ENCODE measurements around the gene CLN5. TPM values are rescaled to one million over a fixed set of nuclear protein-coding genes. Genes with fewer than 3 reads are reported as not detected.

The CLN5 gene
- total RNA-seq, 1 donor from 2014 or later: 43.3 TPM

- Mint-ChIP-seq H3K4me3 (ENCODE audit: unreplicated experiment) (no peak overlapping the region), H3K9me3 (ENCODE audit: unreplicated experiment) (no peaks in the 10 kb centered on the region), H3K27ac (ENCODE audit: unreplicated experiment) (no peak overlapping the region), H3K4me1 (ENCODE audit: unreplicated experiment) (peaks cover under 1% of the 10 kb centered on the region), H3K27me3 (ENCODE audit: unreplicated experiment) (peaks cover 34% of the 10 kb centered on the region), H3K36me3 (ENCODE audit: unreplicated experiment) (no peaks in the 10 kb centered on the region)
- no peak for TF ChIP-seq CTCF (IDR thresholded peaks at IDR 0.05)
- DNase-seq (ENCODE audit: extremely low spot score, unreplicated experiment): no peak
These were observed 41.8 kb upstream of the CLN5 start for GRCh38 chr13:76950101-76950500.

GRCh38 chr13:76953968-76954367, 37.9 kb upstream of the CLN5 start:
- Mint-ChIP-seq H3K4me1 (ENCODE audit: unreplicated experiment) (no peaks in the 10 kb centered on the region), H3K4me3 (ENCODE audit: unreplicated experiment) (no peak overlapping the region), H3K9me3 (ENCODE audit: unreplicated experiment) (peaks cover 4% of the 10 kb centered on the region), H3K27me3 (ENCODE audit: unreplicated experiment) (peaks cover 39% of the 10 kb centered on the region), H3K36me3 (ENCODE audit: unreplicated experiment) (no peaks in the 10 kb centered on the region), H3K27ac (ENCODE audit: unreplicated experiment) (no peak overlapping the region)
- DNase-seq (ENCODE audit: extremely low spot score, unreplicated experiment): no peak
- TF ChIP-seq CTCF (IDR thresholded peaks at IDR 0.05): no peak

- H3K27ac Mint-ChIP-seq (ENCODE audit: unreplicated experiment): no peak overlapping the region
- H3K36me3 Mint-ChIP-seq (ENCODE audit: unreplicated experiment): no peaks in the 10 kb centered on the region
- H3K4me1 Mint-ChIP-seq (ENCODE audit: unreplicated experiment): no peaks in the 10 kb centered on the region
- H3K4me3 Mint-ChIP-seq (ENCODE audit: unreplicated experiment): no peak overlapping the region
- peaks cover 39% of the 10 kb centered on the region for H3K27me3 Mint-ChIP-seq (ENCODE audit: unreplicated experiment)
- DNase-seq (ENCODE audit: extremely low spot score, unreplicated experiment): no peak
- peaks cover 8% of the 10 kb centered on the region for H3K9me3 Mint-ChIP-seq (ENCODE audit: unreplicated experiment)
- no peak for TF ChIP-seq CTCF (IDR thresholded peaks at IDR 0.05)
These were observed 37.3 kb upstream of the CLN5 start for GRCh38 chr13:76954538-76954937.

- DNase-seq (ENCODE audit: extremely low spot score, unreplicated experiment): no peak
- H3K4me3 Mint-ChIP-seq (ENCODE audit: unreplicated experiment): no peak overlapping the region
- peaks cover 34% of the 10 kb centered on the region for H3K27me3 Mint-ChIP-seq (ENCODE audit: unreplicated experiment)
- H3K36me3 Mint-ChIP-seq (ENCODE audit: unreplicated experiment): no peaks in the 10 kb centered on the region
- peaks cover 9% of the 10 kb centered on the region for H3K9me3 Mint-ChIP-seq (ENCODE audit: unreplicated experiment)
- no peak overlapping the region for H3K27ac Mint-ChIP-seq (ENCODE audit: unreplicated experiment)
- H3K4me1 Mint-ChIP-seq (ENCODE audit: unreplicated experiment): no peaks in the 10 kb centered on the region
- no peak for TF ChIP-seq CTCF (IDR thresholded peaks at IDR 0.05)
These were observed 36.7 kb upstream of the CLN5 start for GRCh38 chr13:76955193-76955592.

GRCh38 chr13:76955661-76956060, 36.2 kb upstream of the CLN5 start:
- peaks cover 14% of the 10 kb centered on the region for H3K9me3 Mint-ChIP-seq (ENCODE audit: unreplicated experiment)
- no peak overlapping the region for H3K27ac Mint-ChIP-seq (ENCODE audit: unreplicated experiment)
- no peaks in the 10 kb centered on the region for H3K36me3 Mint-ChIP-seq (ENCODE audit: unreplicated experiment)
- no peak overlapping the region for H3K4me3 Mint-ChIP-seq (ENCODE audit: unreplicated experiment)
- no peak for DNase-seq (ENCODE audit: extremely low spot score, unreplicated experiment)
- H3K27me3 Mint-ChIP-seq (ENCODE audit: unreplicated experiment): peaks cover 31% of the 10 kb centered on the region
- no peaks in the 10 kb centered on the region for H3K4me1 Mint-ChIP-seq (ENCODE audit: unreplicated experiment)
- TF ChIP-seq CTCF (IDR thresholded peaks at IDR 0.05): no peak

Data from osteocyte (in vitro differentiated cells).